SKM-1 (cell line): ENCODE results near the gene ARHGAP4.

Source experiments
- DNase-seq: peaks from one replicate; lab custom pipeline; 2025; ENCODE audit not compliant: unreplicated experiment; lab: John Stamatoyannopoulos, UW

Gene ARHGAP4

DNA sequence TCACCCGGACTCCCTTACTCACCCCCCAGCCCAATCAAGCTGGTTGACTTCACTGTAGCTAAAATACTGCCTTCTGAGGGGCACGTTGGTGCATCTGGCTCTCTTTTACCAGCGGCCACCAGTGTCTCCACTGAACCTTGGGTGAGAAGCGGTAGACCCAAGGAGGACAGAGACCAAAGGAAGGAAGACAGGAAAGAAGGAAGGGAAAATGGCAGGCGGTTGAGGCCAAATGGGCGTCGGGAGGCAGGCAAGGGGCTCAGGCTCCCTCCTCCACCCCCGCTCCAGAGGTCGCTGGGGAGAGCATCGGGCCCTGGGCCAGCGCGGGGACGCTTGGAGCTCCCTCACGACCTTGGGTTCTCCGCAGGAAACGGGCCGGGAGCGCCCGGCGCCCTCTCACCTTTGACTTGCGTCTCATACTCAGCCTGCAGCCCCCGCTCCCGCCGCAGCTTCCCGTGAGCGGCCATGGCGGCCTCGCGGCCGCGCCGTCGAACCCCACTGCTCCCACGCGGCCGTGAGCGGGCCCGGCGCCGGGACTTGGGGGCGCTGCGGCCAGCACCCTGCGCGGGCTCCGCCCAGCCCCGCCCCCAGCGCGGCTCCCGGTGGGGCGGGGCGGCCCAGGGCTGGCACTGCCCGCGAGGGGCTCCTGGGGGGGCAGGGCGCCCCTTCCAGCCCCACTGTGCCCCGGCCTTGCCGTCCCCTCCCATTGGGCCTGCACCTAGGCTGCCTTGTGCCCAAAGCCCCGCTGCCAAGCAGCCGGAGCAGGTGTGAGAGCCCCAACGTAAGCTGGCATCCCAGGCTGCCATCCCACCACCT, at the start of gene ARHGAP4:
TSS of gene ARHGAP4 (minus strand) at position 526 of the 813 bp plus-strand sequence. CDS start at position 464, 62 bp downstream.
- no peak for DNase-seq

DNA sequence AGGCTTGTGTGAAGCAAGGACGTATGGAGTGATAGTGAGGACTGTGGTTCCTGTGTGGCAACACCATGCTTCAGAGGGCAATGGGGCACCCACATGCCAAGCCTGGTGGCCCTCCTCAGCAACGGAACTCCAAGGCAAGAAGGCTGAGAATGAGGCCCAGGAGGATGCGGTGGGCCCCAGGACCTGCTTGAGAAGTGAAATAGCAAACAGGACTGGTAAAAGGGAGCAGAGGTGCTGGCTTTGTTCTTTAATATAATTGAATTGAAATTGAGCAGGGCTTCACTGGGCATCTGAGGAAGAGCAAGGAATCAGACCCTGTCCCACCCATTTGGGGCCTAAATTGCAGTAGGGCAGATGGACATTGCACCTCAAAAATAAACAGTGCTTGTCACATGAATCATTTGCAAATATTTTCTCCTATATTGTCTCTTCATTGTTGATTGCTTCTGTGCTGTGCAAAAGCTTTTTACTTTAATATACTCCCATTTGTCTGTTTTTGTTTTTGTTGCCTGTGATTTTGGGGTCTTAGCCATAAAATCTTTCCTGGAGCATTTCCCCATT, 48.7 kb upstream of the ARHGAP4 start:
- no peak for DNase-seq

DNA sequence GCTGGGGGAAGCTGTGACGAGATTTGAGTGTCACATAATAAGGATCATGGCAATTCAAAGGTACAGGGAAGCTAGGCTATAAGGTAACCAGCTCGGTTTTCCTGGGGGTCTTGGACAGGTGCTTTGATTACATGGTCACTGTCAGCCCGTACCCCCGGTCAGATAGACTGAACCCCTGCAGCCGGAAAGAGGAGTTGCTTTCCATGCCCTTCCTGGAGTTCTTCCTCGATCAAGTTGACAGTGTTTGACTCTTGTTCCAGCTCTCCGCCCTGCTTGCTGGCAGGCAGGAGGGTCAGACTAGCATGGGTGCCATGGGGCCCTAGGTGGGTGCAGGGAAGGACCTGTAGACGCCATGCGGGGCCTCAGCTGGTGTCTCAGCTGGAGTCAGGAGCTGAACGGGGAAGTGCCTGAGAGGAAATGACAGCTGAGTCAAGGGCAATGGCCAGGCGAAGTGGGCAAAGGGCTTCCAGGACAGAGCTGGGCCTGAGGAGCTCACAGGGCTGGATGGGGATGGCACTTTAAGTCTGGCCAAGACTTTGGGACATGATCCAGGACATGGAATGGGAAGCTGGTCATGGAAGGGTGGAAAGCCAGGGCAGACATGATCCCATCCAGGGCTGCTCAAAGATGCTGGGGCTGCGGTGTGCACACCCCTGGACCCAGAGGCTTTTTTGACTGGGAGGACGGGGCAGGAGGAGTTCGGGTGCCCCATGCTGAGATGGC, 48.1 kb upstream of the ARHGAP4 start:
- no peak for DNase-seq

DNA sequence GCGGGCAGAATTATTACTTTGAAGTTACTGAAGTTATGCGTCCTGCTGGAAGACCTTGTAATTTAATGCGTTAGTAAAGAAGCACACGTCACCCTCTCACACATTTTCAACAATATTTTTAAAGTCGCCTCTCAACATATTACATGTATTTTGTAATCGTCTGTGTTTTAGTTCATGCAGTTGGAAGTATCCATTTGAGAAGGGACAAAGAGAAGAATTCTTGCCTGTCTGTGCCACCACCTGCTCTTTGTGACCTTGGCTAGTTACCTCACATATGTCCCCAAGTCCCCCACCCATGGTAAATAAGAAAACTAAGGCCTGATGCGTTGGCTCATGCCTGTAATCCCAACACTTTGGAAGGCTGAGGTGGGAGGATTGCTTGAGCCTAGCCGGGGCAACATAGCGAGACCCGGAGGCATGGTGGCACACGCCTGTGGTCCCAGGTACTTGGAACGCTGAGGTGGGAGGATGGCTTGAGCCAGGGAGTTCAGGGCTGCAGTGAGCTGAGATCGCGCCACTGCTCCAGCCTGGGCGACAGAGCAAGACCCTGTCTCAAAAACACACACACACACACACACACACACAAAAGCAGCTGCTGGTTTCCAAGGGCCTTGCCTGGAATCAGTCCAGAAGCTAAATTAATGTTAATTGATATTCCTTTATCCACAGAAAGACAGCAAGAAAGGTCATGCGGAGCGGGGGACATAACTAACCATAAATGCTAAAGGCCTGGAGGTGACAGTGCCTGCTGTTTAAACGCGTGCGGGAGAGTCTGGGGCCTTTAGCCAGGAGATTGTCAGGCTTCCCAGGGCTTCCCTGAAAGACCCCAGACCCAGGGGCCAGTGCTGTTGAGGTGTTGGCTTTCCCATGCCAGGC, 47.3 kb upstream of the ARHGAP4 start:
- no peak for DNase-seq

DNA sequence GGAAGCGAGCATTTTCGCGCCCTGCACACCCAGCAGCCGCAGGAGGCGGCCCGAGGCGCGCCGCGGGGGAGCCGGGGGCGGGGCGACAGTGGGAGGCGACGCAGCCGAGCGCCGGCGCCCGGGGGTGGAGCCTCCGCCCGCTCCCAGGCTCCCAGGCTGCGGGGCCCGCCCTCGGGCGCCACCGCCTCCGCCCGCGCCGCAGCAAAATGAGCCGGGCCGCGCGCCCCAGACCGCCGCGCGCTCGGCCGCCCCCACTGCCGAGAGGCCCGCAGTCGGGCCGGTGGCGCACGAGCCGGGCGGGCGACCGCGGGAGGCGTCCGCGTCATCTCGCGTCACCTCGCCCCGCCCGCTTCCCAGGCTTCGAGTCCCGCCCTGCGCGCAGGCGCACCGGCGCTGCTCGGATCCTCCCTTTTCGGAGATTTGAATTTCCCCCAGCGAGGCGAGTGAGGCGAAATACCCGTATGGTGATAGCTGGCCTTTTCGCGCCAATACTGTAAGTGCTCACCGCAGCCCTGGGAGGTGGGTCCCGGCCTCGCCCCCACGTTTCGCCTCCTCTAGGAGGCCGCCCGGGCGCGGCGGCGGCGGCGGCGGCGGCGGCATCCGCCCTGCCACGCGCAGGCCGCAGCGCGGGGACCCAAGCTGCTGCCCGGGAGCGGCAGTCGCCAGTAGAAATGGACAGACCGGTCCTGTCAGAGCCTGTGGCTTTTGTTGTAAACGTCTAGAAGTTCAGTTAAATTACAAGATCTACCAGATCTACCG, 46.5 kb upstream of the ARHGAP4 start, which contains the start of gene TMEM187:
TSS of gene TMEM187 (plus strand) at position 387 of the 759 bp plus-strand sequence. CDS start 9,309 bp downstream, outside the sequence.
- peak; percentile 47 for DNase-seq

DNA sequence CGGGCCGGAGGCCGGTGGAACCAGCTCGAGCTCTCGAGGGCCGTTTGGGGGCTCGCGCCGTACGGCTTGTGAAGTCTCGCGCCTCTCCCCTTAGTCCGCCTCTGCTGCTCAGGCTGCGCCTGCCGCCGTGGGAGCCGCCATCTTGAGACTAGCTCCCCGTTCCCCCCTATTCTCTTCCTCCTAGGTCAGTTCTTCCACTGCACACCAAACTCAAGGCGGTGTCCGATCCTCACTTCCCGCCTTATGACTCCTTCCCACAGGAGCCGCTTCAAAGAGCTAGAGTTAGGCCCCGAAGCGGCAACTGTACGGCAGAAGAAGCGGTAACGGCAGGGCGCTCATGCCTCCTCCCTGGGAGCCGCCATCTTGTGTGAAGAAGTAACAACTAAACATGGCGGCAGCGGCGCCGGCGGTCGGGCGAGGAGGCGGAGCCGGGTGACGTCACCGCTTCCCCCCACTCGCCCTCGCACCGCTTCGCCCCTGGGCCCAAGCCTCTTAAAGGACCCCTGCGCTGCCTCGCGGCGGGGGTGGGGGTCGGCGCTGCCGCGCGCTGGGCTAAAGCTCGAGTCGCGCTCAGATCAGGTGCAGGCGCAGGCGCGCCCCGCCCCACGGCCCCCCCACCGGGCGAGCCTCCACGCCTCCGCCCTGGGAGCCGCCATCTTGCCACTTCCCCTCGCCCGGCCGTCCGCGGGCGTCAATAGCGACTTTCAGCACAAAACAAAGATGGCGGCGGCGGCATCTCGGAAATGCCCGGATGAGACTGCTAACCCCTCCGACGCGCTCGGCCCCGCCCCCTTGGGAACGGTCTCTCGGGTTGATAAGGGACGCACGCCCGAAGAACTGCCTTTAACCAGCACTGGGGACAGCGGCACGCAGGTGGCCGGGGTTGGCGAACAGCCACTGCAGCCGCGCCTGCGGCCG, 45.6 kb upstream of the ARHGAP4 start, which contains the start of gene HCFC1:
TSS of gene HCFC1 (minus strand) at position 369 of the 918 bp plus-strand sequence. CDS start 978 bp downstream, outside the sequence.
- DNase-seq, result peak; percentile 16

DNA sequence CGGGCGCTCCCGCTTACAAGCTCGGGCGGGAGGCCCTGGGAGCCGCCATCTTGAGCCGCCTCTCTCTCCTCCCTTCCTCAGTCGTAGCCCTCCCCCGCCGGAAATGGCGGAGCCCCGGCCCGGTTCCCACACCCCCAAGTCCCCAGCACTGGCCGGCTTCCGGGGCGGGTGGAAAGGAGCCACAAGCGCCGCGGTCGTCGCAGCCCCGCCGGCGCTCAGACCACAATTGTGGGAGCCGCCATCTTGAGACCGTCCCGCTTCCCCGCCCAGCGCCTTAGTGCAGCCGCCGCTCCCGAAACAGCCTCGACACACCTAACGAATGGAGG, 45.0 kb upstream of the ARHGAP4 start:
- peak; percentile 3 for DNase-seq

DNA sequence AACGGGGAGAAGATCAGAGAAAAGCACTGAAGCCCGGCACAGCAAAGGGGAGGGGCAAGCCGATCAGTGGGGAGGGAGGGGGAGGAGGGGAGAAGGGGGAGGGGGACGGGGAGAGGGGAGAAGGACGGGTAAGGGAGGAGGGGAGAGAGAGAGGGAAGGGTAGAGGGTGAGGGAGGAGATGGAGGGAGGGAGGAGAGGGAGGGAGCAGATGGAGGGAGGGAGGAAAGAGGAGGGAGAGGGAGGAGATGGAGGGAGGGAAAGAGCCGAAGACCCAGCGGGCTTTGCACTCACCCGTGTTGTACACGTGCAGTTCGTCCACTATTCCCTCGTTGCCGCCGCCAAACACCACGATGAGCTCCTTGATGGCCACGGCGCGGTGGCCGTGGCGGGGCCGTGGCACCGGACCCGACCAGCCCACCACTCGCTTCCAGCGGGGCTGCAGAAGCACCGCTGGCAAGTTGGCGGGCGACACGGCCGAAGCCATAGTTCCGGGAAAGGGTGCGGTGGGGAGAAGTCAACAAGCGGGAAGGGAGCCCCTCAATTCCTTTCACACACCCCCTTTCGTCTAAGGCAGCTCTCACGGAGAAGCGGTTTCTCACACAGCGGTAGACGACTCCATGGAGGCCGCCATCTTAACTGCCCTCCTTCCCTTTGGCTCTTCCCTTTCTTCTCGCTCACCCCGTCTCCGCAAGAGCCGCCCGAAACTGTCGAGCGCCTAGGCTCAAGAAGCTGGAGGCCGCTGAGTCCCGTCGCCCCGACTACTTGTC, 44.5 kb upstream of the ARHGAP4 start:
- DNase-seq, result no peak

DNA sequence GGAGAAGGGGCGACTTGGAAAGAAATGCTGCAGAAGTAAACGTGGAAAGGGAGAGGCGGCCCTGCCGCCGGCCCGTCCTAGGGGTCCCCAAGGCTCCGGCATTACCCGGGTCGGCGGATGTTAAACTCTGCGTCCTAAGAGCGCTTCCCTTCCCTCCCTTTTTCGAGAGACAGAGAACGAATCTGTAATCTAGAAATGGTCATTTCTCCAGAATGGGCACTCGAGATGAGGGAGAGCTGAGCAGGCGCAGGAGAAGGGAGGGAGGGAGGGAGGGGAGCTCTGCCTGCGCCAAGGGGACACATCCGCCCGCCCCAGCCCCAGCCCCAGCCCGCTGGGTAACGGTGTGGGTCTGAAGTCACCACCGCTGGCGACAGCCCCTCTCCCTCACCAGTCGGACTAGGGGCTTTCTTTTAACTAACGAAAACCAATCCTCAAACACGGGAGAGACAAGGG, 43.9 kb upstream of the ARHGAP4 start:
- no peak for DNase-seq

DNA sequence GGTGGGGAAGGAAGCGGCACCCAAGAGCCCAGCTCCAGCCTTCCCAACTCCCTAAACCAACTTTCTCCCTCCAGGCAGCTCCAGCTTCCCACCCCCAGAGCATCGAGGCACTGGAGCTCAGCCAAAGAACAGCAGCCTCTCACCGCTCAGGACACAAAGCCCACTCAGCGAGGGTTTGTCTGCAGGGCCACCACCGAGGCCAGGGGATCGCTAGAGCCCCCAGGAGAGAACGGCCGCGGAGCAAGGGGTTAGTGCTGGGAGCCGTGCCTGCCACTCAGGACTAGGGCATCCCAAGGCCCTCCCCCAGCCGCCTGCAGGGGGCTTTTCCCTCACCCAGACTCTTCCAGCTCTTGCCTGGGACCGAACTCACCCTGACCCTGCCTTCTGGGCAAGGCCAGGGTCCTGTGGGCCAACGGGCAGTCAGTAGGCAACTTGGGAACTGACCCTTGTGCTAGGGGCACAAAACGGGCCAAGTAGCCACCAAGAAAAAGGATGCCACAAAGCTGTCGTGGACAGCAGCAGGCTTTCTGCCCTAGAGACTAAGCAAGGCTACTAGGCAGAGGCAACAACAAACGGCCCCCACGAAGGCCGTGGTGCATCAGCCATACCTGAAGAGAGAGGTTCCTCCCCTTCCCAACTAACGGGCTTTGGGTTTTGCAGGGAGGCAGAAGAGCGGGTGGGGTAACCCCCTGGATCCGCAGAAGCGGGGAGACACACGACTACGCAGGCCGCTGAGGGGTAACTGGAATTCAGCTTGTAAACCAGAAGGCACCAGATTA, 43.2 kb upstream of the ARHGAP4 start:
- no peak for DNase-seq

DNA sequence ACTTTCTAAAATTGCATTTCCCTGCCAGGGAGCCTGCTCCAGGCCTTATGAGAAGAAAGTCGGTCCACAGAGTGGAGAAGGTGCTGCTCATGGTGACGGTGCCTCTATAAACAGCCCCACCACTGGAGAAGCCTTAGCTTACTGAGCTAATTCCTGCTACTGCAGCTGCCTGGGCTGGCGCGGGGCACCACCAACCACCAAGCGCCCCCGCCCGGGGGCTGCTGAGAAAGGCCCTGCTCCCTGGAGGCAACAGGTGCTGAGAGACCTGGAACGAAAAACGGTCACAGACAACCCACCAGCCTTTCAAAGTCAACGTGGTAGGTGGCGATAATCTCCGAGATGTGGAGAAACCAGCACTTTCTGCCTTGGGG, 42.7 kb upstream of the ARHGAP4 start:
- DNase-seq, result no peak

DNA sequence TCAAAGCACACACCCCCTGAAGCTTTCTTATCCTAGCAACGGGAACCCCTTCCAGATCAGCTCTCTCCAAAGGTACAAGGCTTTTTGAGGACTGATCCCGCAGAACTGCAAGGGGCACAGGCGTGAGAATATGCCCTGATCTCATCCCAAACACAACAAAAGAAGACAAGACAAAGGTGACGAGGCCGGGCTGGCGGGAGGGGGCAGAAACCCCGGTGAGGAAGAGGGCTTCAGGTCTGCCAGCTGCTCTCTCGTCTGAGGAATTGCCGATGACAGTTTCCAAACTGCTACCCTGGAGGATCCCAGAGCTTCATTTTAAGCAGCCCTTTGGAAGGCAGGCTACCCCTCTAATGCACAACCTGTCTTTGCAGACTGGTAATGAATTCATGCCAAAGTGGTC, 42.2 kb upstream of the ARHGAP4 start:
- no peak for DNase-seq

DNA sequence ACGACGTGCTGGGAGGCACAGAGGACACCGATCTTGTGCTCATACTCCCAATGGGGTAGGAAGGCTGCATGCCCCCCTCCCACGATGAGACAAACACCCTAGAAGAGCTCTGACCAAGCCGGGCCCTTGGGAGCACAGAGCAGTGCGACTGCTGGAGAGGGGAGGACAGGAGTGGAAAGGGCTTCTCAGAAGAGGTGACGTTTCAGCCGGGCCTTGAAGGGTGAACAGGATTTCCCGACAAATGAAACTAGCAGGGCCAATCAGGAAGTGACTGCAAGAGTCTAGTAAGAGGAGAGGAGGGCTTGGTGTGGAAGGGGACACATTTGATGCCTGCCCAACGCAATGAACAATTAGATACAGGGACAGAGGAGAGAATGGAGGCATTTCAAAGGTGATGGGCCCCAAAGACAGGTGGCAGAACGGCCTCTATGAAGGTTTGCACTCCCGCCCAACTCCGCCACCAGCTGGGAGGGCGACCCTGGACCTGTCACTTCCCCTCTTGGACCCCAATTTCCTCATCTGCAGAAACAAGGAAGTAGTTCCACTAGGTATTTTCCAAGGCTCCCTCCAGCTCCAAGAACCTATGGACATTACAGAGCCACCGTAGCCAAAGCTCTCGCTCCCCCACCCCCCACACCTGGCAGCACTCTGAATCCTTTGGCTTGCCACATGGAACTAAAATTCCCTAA, 41.6 kb upstream of the ARHGAP4 start:
- no peak for DNase-seq

DNA sequence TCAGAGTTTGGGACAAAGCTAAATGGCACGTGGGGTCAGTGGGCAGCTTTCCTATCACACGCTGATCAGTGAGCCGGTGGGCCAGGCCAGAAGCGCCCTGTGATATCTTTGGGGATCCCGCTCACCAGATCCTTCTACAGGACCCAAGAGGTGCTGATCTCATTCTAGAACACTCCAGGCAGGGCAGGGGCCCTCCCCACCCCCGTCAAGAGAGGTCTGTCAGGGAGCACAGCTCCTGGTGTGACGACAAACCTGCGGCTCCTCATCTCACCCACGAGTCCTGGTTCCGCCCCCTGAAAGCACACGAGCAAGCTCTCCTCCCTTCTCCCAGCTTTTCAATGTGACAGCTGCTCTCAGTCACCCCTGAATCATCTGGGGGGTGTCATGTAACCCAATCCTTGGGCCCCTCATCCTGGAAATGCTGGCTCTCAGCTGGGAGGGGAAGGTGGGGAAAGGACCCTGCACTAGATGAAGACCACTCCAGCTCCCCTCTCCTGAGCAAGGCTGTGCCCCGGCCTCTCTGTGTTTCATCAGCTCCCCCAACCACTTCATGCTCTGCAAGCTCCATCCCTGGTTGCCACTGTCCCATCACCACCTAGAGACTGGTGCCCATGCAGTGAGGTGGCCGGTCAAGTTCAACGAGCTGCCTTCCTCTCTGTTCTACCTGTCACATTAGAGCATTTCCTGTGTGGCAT, 40.9 kb upstream of the ARHGAP4 start:
- no peak for DNase-seq

DNA sequence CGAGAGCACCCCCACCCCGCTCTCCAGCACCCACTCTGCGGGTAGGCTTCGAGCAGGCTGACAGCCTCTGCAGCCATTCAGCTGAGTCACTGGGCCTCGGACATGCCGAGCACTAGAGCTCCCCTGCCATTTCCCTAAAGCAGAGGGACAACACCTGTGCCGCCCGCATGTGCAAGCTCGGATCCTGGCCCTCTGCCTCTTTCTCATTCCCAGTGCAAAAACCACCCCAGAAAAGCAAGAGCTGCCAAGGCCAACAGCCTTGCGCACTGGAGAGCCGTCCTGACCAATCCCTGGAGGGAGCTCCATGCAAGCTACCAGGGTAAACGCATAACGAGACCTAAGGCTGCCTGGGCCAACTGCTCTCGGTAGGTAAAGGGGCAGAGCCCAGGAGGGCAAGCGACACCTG, 40.2 kb upstream of the ARHGAP4 start:
- no peak for DNase-seq

DNA sequence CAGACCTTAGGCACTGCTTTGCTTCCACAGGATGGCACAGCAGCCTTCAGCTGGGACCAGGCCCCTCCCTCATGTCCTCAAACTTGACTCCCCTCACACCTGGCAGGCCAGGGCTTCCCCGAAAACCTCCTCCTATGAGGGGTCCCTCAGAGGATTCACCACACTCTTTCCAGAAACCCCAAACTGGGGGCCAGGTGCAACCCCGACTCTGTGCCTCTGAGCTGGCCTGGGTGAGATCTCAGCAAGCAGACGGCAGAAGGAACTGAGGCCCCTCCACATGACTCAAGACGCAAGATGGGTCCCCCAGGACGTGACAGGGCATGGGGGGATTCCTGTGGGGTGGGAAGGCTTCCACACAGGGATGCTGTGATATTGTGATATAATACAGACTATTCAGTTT, 39.3 kb upstream of the ARHGAP4 start:
- no peak for DNase-seq
